Skeletal muscle satellite cell (primary cell): ENCODE results near the gene ALDH1L1.

Source experiments
- H3K27me3 ChIP-seq: 2 replicates; pipeline ENCODE4 v1.7.0; 2013; ENCODE audit warnings: low read length; ENCODE audit not compliant: control insufficient read depth, insufficient read depth
- H3K36me3 ChIP-seq: 2 replicates; pipeline ENCODE4 v1.7.0; 2013; ENCODE audit warnings: mild to moderate bottlenecking, control low read depth, low read length; ENCODE audit not compliant: insufficient read depth
- H3K4me1 ChIP-seq: 2 replicates; pipeline ENCODE4 v1.7.0; 2013; ENCODE audit warnings: low read length; ENCODE audit not compliant: control insufficient read depth, insufficient read depth
- H3K4me2 ChIP-seq: 2 replicates; pipeline ENCODE4 v1.7.0; 2013; ENCODE audit warnings: mild to moderate bottlenecking, low read length
- H3K4me3 ChIP-seq: 2 replicates; pipeline ENCODE4 v1.7.0; 2013; ENCODE audit warnings: low read length
- H3K9ac ChIP-seq: 2 replicates; pipeline ENCODE4 v1.7.0; 2013; ENCODE audit warnings: mild to moderate bottlenecking, low read depth, low read length, moderate library complexity
- H3K9me3 ChIP-seq: replicated peaks from 2 replicates; pipeline ENCODE4 v1.7.0; 2013; ENCODE audit warnings: mild to moderate bottlenecking, control low read depth, low read length

Gene ALDH1L1

DNA sequence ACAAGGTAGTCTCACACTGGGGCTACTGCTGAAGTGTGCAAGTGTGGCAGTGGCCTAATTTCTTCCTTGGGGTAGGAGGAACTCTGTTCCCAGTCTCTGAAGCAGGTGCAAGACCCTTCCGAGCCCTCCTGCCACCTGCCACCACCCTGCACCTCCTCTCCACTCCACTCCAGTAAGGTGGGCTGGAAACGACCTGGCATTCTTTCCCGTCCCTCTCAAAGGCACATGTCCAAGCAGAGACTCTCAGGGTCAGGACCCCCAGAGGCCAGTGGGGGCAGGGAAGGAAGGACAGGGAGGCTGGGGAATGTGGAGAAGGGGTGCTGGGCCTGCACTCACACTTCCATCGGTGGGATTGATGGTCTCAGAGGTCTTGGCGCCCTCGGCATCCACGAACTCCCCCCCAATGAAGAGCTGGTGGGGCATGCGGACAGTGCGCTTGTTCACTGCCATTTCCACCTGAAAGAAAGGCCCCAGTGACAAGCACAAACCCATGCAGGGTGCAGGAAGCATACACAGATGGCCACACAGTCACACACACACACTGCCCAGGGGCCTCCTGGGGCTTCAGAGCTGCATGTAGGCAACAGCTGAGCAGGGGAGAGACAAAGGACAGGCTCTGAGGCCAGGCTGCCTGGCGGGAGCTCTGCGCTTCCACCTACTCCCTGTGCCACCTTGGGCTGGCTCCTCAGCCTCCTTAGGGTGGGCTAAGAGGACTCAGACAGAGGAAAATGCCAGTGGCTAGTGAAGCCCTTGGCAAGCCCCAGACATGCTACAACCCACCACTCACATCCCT is 43.8 kb downstream of the ALDH1L1 start:
- H3K9ac ChIP-seq, result no peak overlapping the region
- no peaks in the 10 kb centered on the region for H3K9me3 ChIP-seq
- H3K4me1 ChIP-seq, result no peaks in the 10 kb centered on the region
- H3K36me3 ChIP-seq, result no peaks in the 10 kb centered on the region
- H3K4me2 ChIP-seq, result no peak overlapping the region
- peaks cover 54% of the 10 kb centered on the region for H3K27me3 ChIP-seq
- H3K4me3 ChIP-seq, result no peak overlapping the region

DNA sequence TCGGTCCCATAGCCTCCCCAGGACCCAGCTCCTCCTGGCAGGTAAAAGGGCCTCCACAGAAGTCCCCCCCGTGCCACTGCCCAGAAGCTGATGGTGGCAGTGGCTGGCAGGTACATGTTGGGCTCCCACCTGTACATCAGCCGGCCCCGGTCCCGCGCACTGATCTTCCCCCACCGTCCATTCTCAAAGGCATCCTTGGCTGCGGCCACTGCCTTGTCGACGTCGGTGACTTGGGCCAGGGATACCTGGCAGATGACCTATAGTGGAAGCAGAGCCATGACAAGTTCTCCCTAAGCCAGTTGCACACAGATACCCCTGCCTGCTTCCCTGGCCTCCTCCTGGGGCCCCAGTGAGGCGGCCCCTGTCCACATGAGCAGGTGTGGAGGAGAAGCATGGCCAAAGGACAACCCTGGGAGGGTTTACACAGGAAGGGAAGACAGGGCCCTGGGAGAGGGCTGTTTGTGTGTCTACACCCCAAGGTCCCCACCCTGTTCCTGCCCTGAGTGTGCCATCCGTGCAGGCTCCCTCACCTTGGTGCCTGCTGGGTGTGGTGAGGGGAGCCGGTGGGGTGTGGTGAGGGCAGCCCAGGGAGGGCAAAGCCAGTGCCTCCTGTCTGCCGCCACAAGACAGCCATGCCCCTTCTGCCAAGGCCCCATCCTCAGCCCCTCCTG is 44.8 kb downstream of the ALDH1L1 start:
- H3K9ac ChIP-seq, result no peak overlapping the region
- no peaks in the 10 kb centered on the region for H3K9me3 ChIP-seq
- no peak overlapping the region for H3K4me2 ChIP-seq
- no peak overlapping the region for H3K4me3 ChIP-seq
- H3K27me3 ChIP-seq, result peaks cover 47% of the 10 kb centered on the region
- H3K4me1 ChIP-seq, result no peaks in the 10 kb centered on the region
- no peaks in the 10 kb centered on the region for H3K36me3 ChIP-seq

DNA sequence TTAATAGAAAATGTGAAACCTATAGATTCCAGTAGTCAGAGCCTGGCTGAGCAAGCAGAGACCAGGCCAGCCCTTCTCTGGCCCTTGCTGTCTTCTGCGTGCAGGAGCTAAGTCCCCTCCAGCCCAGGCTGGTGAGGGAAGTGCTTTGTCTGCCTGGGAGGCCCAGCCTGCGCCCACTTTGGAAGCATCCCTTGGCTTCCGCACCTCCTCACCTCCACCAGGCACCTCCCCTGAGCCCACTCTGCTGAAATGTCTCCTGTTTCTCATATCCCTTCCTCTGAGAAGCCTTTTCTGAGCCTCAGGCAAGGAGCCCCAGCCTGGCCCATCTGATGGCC is 45.3 kb downstream of the ALDH1L1 start:
- H3K4me2 ChIP-seq, result no peak overlapping the region
- no peaks in the 10 kb centered on the region for H3K9me3 ChIP-seq
- H3K4me3 ChIP-seq, result no peak overlapping the region
- peaks cover 42% of the 10 kb centered on the region for H3K27me3 ChIP-seq
- H3K9ac ChIP-seq, result no peak overlapping the region
- no peaks in the 10 kb centered on the region for H3K36me3 ChIP-seq
- H3K4me1 ChIP-seq, result no peaks in the 10 kb centered on the region

DNA sequence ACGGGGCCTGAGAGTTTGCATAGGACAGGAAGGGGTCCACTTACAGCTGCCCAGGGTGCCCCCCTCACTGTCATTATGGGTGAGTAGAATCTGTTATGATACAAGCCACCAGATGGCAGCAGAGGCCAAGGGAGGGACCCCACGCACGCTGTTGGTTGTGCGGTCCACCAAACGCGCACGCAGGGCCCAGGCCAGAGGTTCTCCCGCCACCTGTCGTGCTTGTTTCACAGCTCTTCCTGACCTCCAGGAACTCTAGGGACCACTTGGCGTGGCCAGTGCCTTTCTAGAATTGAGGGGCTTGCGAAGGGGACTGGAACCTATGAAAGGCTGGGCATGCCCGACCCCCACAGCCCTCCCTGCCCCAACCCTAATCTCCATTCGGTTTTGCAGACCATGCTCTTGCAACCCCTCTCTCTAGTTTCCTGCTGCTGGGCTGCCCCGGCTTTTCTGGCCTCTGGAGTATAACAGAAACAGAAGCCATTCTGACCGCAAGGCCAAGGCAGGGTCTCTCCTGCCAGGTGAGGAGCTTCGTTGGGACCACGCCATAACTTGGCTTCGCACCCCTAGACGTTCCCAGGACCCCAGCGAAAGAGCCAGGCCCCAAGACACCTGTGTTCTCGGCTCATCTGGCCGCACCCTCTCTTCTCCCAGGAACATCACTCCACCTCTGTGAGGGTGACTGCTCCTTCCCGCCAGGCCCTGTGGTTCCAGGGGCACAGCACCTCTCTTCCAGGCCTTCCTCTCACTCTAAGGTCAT is 46.0 kb downstream of the ALDH1L1 start:
- Histone ChIP-seq H3K9me3 (no peaks in the 10 kb centered on the region), H3K9ac (no peak overlapping the region), H3K4me1 (no peaks in the 10 kb centered on the region), H3K4me3 (no peak overlapping the region), H3K36me3 (no peaks in the 10 kb centered on the region), H3K4me2 (no peak overlapping the region), H3K27me3 (peaks cover 36% of the 10 kb centered on the region)

DNA sequence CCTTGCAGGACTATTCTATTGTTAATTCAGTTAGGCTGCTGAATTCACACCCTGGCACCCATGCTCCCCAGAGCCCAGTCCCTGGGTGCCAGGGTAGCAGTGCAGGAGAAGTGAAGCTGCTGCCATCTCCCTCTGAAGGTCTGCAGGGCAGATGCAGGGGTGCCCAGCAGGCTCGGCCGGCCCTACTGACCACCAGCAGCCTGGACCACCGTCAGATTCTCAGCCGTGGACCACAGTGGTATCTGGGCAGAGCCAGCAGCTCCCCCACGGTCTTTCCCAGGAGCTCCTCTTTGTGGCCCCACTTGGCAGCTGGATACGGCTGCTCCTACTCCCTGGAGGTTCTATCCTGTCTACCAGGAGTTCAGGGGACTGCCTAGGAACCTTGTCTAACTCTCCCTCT is 46.8 kb downstream of the ALDH1L1 start:
- Histone ChIP-seq H3K36me3 (no peaks in the 10 kb centered on the region), H3K4me2 (no peak overlapping the region), H3K9me3 (no peaks in the 10 kb centered on the region), H3K27me3 (peaks cover 28% of the 10 kb centered on the region), H3K9ac (no peak overlapping the region), H3K4me3 (no peak overlapping the region), H3K4me1 (no peaks in the 10 kb centered on the region)

DNA sequence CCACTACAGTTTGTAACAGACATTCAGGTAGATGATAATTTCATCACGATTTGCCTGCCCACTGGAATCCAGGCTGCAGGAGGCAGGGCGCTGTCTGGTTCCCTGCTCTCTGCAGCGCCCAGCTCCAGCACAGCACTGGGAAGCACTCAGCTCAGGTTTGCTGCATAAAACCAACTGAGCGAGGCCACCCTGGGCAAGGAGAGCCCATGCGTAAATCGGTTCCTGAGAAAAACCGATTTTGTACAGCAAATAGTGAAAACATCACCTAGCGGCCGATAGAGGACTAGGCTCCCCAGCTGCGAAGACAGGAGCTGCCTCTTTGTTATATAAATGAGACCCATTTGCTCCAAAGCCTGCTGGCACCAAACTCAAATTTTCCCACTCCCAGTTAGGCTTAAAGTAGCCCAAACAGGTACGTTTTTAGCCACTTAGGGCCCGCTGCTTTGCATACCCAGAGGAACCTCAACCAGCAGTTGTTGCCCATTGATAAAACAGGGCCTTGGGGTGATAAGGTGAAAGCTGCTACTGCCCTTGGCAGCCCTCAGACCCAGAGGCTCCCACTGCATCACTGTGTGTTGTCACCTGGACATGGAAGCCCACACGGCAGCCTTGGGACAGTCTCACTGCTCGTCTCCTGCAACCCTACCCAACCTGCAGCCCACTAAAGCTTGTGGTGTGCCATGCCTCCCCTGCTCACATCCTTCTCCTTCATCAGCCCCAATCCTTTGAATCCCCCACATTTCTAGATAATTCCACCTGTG is 47.5 kb downstream of the ALDH1L1 start:
- Histone ChIP-seq H3K4me2 (no peak overlapping the region), H3K4me1 (no peaks in the 10 kb centered on the region), H3K27me3 (peaks cover 23% of the 10 kb centered on the region), H3K9me3 (no peaks in the 10 kb centered on the region), H3K4me3 (no peak overlapping the region), H3K9ac (no peak overlapping the region), H3K36me3 (no peaks in the 10 kb centered on the region)

DNA sequence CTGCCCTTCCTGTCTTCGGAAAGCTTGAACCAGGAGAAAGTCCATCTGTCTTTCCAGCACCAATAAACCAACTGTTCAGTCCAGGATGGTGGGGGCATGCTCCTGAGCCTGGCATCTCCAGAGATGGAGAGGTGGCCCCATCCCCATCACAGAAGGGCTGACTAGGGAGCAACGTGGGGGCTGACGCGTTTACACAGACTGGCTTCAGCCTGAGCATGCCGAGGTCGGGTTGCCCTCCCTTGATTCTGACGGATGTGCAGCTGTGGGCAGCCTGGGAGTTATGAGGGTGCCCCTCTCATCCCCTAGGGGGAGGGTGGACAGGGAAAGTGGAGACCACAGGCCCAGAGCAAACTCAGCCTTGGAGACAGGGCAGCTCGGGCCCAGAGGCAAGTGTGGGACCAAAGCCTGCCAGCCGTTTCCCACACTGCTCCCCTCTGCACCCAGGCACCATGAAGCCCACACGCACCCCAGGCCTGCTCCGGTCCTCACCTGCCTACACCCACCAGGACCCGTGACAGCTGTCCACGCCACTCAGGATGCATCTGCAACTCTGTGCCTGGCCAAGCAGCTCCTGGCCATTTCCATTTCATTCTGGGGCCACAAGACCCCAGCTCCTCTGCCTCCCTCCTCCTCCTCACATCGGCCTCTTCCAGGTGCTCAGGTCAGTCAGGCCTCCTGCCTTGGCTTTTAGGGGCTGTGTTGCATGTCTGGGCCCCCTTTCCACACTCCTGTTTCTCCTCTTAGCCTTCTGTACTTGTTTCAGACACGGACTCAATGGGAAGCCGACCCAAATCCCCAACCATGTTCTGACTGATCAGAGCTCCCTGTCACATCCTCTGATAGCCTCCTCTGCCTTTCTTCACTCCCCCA is 48.3 kb downstream of the ALDH1L1 start:
- Histone ChIP-seq H3K4me2 (no peak overlapping the region), H3K36me3 (no peaks in the 10 kb centered on the region), H3K4me1 (no peaks in the 10 kb centered on the region), H3K9ac (no peak overlapping the region), H3K27me3 (peaks cover 17% of the 10 kb centered on the region), H3K9me3 (no peaks in the 10 kb centered on the region), H3K4me3 (no peak overlapping the region)

DNA sequence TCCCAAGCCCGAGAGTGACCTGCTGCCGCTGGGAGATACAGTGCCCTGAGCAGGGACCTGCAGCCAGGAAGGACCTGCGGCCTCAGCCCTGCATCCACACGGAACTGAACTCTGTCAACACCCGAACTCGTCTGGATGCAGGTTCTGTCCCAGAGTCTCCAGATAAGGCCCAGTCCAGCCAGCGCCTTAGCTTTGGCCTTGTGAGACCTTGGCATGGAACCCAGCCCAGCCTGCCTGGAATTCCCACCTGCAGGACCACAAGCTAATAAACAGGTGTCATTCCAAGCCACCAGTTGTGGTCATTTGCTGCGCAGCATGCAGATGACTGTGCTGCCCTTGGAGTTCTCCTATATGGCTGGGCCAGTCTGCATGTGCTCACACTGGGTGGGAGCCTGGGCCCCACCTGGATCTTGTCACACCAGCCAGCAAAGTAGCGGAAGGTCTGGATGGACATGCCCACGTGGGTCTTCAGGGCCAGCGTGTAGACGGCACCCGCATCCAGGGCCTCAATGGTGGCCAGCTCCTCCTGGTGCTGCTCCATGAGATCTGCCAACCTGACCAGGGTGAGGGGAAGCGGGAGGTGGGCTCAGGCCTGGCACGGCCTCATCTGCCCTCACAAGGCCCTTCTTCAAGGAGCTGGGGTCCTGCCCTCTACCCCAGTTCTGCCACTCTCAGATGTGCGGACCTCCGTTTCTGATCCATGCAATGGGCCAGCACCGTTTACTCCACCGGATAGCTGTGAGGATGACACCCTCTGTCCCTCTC is 49.2 kb downstream of the ALDH1L1 start:
- Histone ChIP-seq H3K4me2 (no peak overlapping the region), H3K4me3 (no peak overlapping the region), H3K36me3 (no peaks in the 10 kb centered on the region), H3K4me1 (no peaks in the 10 kb centered on the region), H3K9me3 (no peaks in the 10 kb centered on the region), H3K9ac (no peak overlapping the region), H3K27me3 (peaks cover 21% of the 10 kb centered on the region)

DNA sequence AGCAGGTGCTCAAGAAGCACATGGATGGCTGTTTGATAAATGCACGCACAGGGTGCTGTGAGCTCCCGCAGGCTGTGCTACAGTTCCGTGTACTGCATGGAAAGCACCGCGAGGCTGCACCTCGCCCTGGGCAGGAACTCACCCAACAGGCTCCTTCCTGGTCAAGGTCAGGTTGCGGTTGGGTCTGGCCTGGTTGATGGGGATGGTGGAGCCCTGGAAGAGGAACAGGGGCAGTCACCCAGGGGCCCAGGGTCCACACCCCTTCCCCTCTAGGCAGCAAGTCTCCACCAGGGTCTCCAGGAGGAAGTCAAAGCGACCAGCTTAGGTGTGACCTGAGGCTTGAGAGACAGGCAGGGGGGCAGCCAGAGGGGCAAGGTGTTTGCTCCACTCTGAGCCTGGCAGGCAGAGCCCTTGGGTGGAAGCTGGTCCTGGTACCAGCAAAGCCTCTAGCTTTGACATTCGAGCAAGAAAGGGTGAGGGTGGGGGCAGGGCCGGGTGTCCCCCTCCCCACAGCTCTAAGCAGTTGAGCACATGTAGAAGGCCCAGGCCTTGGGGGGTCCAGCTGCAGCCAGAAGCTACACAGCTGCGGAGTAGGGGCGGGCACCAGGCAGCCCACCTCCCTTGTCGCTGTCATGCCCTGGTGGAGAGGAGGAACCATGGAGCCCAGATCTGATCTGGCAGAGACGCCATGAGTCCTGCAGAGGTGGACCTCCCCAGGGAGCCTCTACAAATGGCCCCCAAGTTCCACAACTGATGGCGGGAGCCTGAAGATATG is 50.1 kb downstream of the ALDH1L1 start:
- no peaks in the 10 kb centered on the region for H3K36me3 ChIP-seq
- no peak overlapping the region for H3K4me2 ChIP-seq
- H3K9ac ChIP-seq, result no peak overlapping the region
- H3K4me1 ChIP-seq, result no peaks in the 10 kb centered on the region
- no peaks in the 10 kb centered on the region for H3K9me3 ChIP-seq
- H3K4me3 ChIP-seq, result no peak overlapping the region
- H3K27me3 ChIP-seq, result peaks cover 29% of the 10 kb centered on the region
